K562 (cell line): Measurements from ENCODE around the gene ATCAY. TPM values are rescaled to one million over a fixed set of nuclear protein-coding genes. Genes with fewer than 3 reads are reported as not detected.

Source experiments
- CBX3 ChIP-seq, 2 experiments: IDR thresholded peaks; 1 replicate in 1 of 2; 2 replicates in 1 of 2; pipeline ENCODE4 v1.6.1; 2012; ENCODE audit warnings: inconsistent platforms in 2 of 2, low read length in 2 of 2, borderline replicate concordance in 1 of 2, control low read depth in 1 of 2
- FOXA1 ChIP-seq: fragments of 450-650 bp; IDR thresholded peaks from 2 replicates; pipeline ENCODE4 v1.6.1; 2016; ENCODE audit warnings: mild to moderate bottlenecking, borderline replicate concordance
- GATA2 ChIP-seq: sonication (generic); formaldehyde crosslinking; IDR thresholded peaks from 2 replicates; pipeline ENCODE4 v1.4.0; 2020; ENCODE audit warnings: mild to moderate bottlenecking, missing genetic modification reagents
- GTF2E2 ChIP-seq: fragments of 200-800 bp; sonication (Bioruptor generic); IDR thresholded peaks from 2 replicates; pipeline ENCODE4 v1.6.1; 2016; ENCODE audit warnings: missing genetic modification characterization, missing compliant biosample characterization
- HNRNPLL ChIP-seq: fragments of 200-400 bp; formaldehyde crosslinking; IDR thresholded peaks from 2 replicates; pipeline ENCODE4 v1.6.1; 2017; ENCODE audit warnings: low read length, low read depth, mild to moderate bottlenecking; ENCODE audit not compliant: poor library complexity, severe bottlenecking
- JUNB ChIP-seq: fragments of 450-650 bp; formaldehyde crosslinking; conservative IDR thresholded peaks from 2 replicates; pipeline ENCODE4 v1.4.0; 2020; ENCODE audit warnings: mild to moderate bottlenecking
- LEF1 ChIP-seq: fragments of 450-650 bp; IDR thresholded peaks from 2 replicates; pipeline ENCODE4 v1.6.1; 2016; ENCODE audit warnings: mild to moderate bottlenecking
- MIER1 ChIP-seq: fragments of 450-650 bp; IDR thresholded peaks from 2 replicates; pipeline ENCODE4 v1.6.1; 2016; ENCODE audit warnings: antibody characterized with exemption, mild to moderate bottlenecking, low read depth
- OTX1 ChIP-seq: fragments of 450-650 bp; formaldehyde crosslinking; IDR thresholded peaks from 2 replicates; pipeline ENCODE4 v1.4.0; 2022; ENCODE audit warnings: mild to moderate bottlenecking
- PPARD ChIP-seq: fragments of 250-450 bp; sonication (Bioruptor Pico); IDR thresholded peaks from 2 replicates; pipeline ENCODE4 v1.8.0; 2022; ENCODE audit warnings: inconsistent platforms, mild to moderate bottlenecking, moderate library complexity
- SAP30 ChIP-seq: fragments of 200-600 bp; sonication (generic); IDR thresholded peaks from 2 replicates; pipeline ENCODE4 v1.6.1; 2012; ENCODE audit warnings: borderline replicate concordance, low read depth, mild to moderate bottlenecking, moderate library complexity, low read length, control low read depth, inconsistent platforms; ENCODE audit not compliant: insufficient read depth, poor library complexity, severe bottlenecking
- SUPT5H ChIP-seq: fragments of 450-650 bp; IDR thresholded peaks from 2 replicates; pipeline ENCODE4 v1.6.1; 2016
- TOE1 ChIP-seq, 2 experiments: fragments of 450-650 bp in 1 of 2; sonication (generic) in 1 of 2; formaldehyde crosslinking in 1 of 2; IDR thresholded peaks; 2 replicates each; pipeline versions ENCODE4 v1.7.1 to v1.8.0; 2016 to 2022; ENCODE audit warnings: borderline replicate concordance in 2 of 2, mild to moderate bottlenecking in 2 of 2, antibody characterized with exemption in 1 of 2, inconsistent platforms in 1 of 2, low read depth in 1 of 2, missing genetic modification reagents in 1 of 2, moderate library complexity in 1 of 2
- ZNF395 ChIP-seq: fragments of 200-800 bp; sonication (Bioruptor generic); IDR thresholded peaks from 2 replicates; pipeline ENCODE4 v1.6.1; 2017; ENCODE audit warnings: missing genetic modification characterization, missing compliant biosample characterization
- ZNF431 ChIP-seq: sonication (generic); formaldehyde crosslinking; IDR thresholded peaks from 2 replicates; pipeline ENCODE4 v1.8.0; 2022; ENCODE audit warnings: mild to moderate bottlenecking, missing genetic modification reagents
- ZNF436 ChIP-seq: fragments of 250-450, 450-650 bp; sonication (Bioruptor Pico); formaldehyde crosslinking; IDR thresholded peaks from 2 replicates; pipeline ENCODE4 v1.7.0; 2020; ENCODE audit warnings: mild to moderate bottlenecking
- ZZZ3 ChIP-seq: fragments of 450-650 bp; IDR thresholded peaks from 2 replicates; pipeline ENCODE4 v1.6.1; 2016; ENCODE audit warnings: antibody characterized with exemption, mild to moderate bottlenecking, moderate library complexity
- polyA plus RNA-seq, 8 experiments: library from polyadenylated mRNA; depleted of rRNA in 4 of 8; stranded (reverse) in 5 of 8; unstranded in 3 of 8; fragments of >200 nt; fragmentation: Nextera tagmentation in 2 of 8; fragmentation: Illumina TruSeq in 1 of 8; extraction: Ambion mirVana in 2 of 8; extraction: Trizol in 1 of 8; gene quantifications; 2 replicates each; pipeline versions ENCODE4 v1.2.1 to v1.2.3, GENCODE V29; 2011 to 2014; ENCODE audit warnings: inconsistent platforms in 1 of 8, missing spikeins in 1 of 8
- total RNA-seq, 7 experiments: library from RNA; depleted of rRNA in 6 of 7; stranded (reverse); fragments of >200 nt in 6 of 7; fragmentation: Illumina TruSeq in 2 of 7; extraction: Trizol in 2 of 7; gene quantifications; 2 replicates each; pipeline versions ENCODE4 v1.2.1 to v1.2.3, GENCODE V29; 2011 to 2021; ENCODE audit warnings: low replicate concordance in 1 of 7
- TF ChIP-seq, protein P1 (sequence below): sonication (generic); formaldehyde crosslinking; IDR thresholded peaks from 2 replicates; pipeline ENCODE4 v1.8.1; 2023; ENCODE audit warnings: mild to moderate bottlenecking, missing genetic modification reagents, moderate library complexity
- TF ChIP-seq, protein P2 (sequence below): sonication (generic); formaldehyde crosslinking; IDR thresholded peaks from 2 replicates; pipeline ENCODE4 v1.8.0; 2022; ENCODE audit warnings: mild to moderate bottlenecking, missing genetic modification reagents, borderline replicate concordance
- TF ChIP-seq, protein P3 (sequence below), 2 experiments: fragments of 450-650 bp; conservative IDR thresholded peaks; 2 replicates each; pipeline ENCODE4 v1.6.1; 2017; ENCODE audit warnings: mild to moderate bottlenecking in 2 of 2, moderate library complexity in 2 of 2

ATCAY gene
- total and polyA plus RNA-seq, 9 of the 15 experiments (the other 6 are each of a cell fraction or from before 2014, with no cell fraction given): not detected

DNA sequence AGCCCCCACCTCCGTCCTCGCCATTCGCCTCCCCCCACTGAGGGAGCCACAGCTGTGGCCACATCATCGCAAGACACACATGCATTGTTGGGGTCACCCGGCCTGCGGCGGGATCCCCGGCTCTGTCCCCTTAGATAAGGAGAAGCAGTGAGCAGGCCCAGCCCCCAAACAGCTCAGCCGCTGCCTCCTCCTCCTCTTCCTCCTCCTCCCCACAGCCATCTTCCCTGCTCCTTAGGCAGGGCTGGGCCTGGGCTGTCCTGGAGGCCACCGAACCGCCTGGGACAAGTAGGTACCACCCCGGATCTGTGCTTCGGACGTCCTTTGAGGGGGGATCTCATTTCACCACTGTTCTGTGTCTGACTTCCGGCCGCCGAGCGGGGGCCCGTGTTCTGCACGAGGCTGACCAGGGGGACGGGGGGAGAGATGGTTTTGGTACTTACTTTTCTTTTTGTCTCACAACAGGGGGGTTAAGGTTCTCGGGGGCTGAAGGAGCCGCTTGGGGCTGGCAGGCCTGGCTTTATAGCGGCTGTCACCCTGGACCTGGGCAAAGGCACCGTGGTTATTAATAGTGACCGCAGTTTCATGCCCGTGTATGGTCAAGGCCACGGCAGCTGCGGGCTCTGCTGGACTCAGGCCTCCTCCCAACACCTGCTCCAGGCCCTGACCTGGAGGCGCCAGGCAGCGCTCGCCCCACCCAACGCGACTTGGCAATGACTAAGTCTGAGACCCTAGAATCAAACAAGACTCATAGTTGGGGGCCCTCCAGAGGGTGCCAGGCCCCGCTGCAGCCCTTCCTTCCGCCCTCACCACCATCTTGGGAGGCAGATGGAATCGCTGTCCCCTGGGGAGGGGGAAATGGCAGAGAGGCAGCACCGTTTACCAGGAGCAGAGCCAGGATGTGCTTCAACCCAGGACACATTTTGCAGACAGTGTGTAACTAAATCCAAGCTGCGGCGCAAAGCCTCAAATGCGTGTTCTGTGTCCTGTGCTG lies 70.7 kb downstream of the ATCAY start (continued):
- no peak for TF ChIP-seq OTX1
- TF ChIP-seq ZNF431 (CRISPR knock-in tag): peak; percentile 38; the same call in 1 of the 2 replicates
- TF ChIP-seq ZZZ3: no peak
- no peak for TF ChIP-seq ZNF436 (CRISPR knock-in tag)
- no peak for TF ChIP-seq GTF2E2 (tag)
- TF ChIP-seq MIER1: no peak
- TF ChIP-seq, protein P1, sequence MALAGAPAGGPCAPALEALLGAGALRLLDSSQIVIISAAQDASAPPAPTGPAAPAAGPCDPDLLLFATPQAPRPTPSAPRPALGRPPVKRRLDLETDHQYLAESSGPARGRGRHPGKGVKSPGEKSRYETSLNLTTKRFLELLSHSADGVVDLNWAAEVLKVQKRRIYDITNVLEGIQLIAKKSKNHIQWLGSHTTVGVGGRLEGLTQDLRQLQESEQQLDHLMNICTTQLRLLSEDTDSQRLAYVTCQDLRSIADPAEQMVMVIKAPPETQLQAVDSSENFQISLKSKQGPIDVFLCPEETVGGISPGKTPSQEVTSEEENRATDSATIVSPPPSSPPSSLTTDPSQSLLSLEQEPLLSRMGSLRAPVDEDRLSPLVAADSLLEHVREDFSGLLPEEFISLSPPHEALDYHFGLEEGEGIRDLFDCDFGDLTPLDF (CRISPR knock-in tag): no peak
- no peak for TF ChIP-seq HNRNPLL
- TF ChIP-seq PPARD (CRISPR knock-in tag): no peak
- TF ChIP-seq ZNF395: no peak
- TF ChIP-seq TOE1 (IDR thresholded peaks at IDR 0.05; ENCODE audit: borderline replicate concordance): no peak
- no peak for TF ChIP-seq TOE1 (CRISPR knock-in tag; IDR thresholded peaks at IDR 0.05; ENCODE audit: borderline replicate concordance, low read depth)
- peak; percentile 35; the same call in 1 of the 2 replicates for TF ChIP-seq SUPT5H
- TF ChIP-seq CBX3 (IDR thresholded peaks at IDR 0.05; ENCODE audit: borderline replicate concordance in 1 of 2, low read length in 2 of 2): no peak; a peak in 1 of 3 replicates
- TF ChIP-seq, protein P2, sequence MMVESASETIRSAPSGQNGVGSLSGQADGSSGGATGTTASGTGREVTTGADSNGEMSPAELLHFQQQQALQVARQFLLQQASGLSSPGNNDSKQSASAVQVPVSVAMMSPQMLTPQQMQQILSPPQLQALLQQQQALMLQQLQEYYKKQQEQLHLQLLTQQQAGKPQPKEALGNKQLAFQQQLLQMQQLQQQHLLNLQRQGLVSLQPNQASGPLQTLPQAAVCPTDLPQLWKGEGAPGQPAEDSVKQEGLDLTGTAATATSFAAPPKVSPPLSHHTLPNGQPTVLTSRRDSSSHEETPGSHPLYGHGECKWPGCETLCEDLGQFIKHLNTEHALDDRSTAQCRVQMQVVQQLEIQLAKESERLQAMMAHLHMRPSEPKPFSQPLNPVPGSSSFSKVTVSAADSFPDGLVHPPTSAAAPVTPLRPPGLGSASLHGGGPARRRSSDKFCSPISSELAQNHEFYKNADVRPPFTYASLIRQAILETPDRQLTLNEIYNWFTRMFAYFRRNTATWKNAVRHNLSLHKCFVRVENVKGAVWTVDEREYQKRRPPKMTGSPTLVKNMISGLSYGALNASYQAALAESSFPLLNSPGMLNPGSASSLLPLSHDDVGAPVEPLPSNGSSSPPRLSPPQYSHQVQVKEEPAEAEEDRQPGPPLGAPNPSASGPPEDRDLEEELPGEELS (CRISPR knock-in tag): 0 out of 2 replicates have a peak, but pooled peaks have one; percentile 22
- TF ChIP-seq SAP30: no peak
- TF ChIP-seq LEF1: no peak
- TF ChIP-seq GATA2 (CRISPR knock-in tag): peak; percentile 73
- TF ChIP-seq FOXA1: no peak
- TF ChIP-seq JUNB: no peak
- TF ChIP-seq, protein P3, sequence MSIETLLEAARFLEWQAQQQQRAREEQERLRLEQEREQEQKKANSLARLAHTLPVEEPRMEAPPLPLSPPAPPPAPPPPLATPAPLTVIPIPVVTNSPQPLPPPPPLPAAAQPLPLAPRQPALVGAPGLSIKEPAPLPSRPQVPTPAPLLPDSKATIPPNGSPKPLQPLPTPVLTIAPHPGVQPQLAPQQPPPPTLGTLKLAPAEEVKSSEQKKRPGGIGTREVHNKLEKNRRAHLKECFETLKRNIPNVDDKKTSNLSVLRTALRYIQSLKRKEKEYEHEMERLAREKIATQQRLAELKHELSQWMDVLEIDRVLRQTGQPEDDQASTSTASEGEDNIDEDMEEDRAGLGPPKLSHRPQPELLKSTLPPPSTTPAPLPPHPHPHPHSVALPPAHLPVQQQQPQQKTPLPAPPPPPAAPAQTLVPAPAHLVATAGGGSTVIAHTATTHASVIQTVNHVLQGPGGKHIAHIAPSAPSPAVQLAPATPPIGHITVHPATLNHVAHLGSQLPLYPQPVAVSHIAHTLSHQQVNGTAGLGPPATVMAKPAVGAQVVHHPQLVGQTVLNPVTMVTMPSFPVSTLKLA (conservative IDR thresholded peaks at IDR 0.05): no peak; a peak in 1 of 4 replicates
